PC-3 (cell line): Measurements from ENCODE around the gene CYTH2.

ENCODE experiments used
- CTCF ChIP-seq: fragments of 300-600 bp; sonication (generic); conservative IDR thresholded peaks from 2 replicates; pipeline ENCODE4 v1.5.1; 2017; ENCODE audit warnings: antibody characterized with exemption, low read depth, mild to moderate bottlenecking, low read length
- EZH2 ChIP-seq: fragments of 300-600 bp; sonication (generic); IDR thresholded peaks from one replicate; pipeline ENCODE4 v1.6.1; 2017; ENCODE audit warnings: antibody characterized with exemption, mild to moderate bottlenecking, low read length; ENCODE audit not compliant: unreplicated experiment

GRCh38 chr19:48524221-48524620 lies 55.1 kb downstream of the CYTH2 start:
- TF ChIP-seq CTCF (no peak), EZH2 (no peak)
